Measurements from ENCODE around the gene PRPH. TPM values are rescaled to one million over a fixed set of nuclear protein-coding genes. Genes with fewer than 3 reads are reported as not detected.

Gene PRPH
- total and polyA plus RNA-seq, 9 of the 15 experiments (the other 6 are each of a cell fraction or from before 2014, with no cell fraction given): 0.27 to 1.9 (median 1.3) TPM; not detected in 1

DNA sequence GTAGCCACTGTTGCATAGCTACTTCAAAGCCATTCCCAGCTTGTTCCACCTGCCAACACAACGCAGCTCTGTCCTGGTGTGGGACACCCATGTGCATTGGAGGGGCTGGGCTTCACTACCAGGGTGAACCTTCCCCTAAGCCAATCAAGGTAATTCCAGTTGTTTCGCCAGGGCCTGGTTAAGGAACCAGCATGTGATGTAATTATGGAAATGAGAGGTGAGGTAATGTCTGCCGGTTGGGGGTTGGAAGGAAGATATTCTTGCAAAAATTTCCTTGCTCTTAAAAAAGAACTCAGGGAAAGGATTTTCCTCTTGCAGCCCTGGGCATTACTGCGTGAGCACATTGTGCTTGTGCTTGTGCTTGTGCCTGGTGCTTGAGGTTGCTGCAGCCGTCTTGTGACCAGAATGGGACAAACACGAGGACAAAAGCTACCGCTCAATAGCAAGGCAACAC lies 15.2 kb upstream of the PRPH start (continued):
- TF ChIP-seq MGA (IDR thresholded peaks at IDR 0.05) (peak; percentile 52), SREBF1 (IDR thresholded peaks at IDR 0.05; ENCODE audit: borderline replicate concordance, low read depth, low read length) (no peak), PRMT5 (CRISPR knock-in tag; IDR thresholded peaks at IDR 0.05) (no peak), GATAD2A (IDR thresholded peaks at IDR 0.05) (no peak), ILK (tag; IDR thresholded peaks at IDR 0.05; ENCODE audit: borderline replicate concordance, low read depth) (no peak), YY1 (IDR thresholded peaks at IDR 0.05; ENCODE audit: borderline replicate concordance in 1 of 3, control insufficient read depth in 1 of 3, extremely low read depth in 1 of 3, insufficient read depth in 3 of 3, insufficient read length in 1 of 3, insufficient replicate concordance in 2 of 3, low read depth in 1 of 3, low read length in 2 of 3) (no peak), ATF7 (IDR thresholded peaks at IDR 0.05) (peak; percentile 72), ZNF274 (IDR thresholded peaks at IDR 0.05; ENCODE audit: borderline replicate concordance, low read depth, low read length) (no peak), E2F5 (CRISPR knock-in tag; IDR thresholded peaks at IDR 0.05) (no peak), ELF4 (CRISPR knock-in tag; IDR thresholded peaks at IDR 0.05) (no peak), SRF (CRISPR knock-in tag; IDR thresholded peaks at IDR 0.05) (no peak), PHF20 (IDR thresholded peaks at IDR 0.05; ENCODE audit: partially characterized antibody) (no peak)
- TF ChIP-seq, protein P1, sequence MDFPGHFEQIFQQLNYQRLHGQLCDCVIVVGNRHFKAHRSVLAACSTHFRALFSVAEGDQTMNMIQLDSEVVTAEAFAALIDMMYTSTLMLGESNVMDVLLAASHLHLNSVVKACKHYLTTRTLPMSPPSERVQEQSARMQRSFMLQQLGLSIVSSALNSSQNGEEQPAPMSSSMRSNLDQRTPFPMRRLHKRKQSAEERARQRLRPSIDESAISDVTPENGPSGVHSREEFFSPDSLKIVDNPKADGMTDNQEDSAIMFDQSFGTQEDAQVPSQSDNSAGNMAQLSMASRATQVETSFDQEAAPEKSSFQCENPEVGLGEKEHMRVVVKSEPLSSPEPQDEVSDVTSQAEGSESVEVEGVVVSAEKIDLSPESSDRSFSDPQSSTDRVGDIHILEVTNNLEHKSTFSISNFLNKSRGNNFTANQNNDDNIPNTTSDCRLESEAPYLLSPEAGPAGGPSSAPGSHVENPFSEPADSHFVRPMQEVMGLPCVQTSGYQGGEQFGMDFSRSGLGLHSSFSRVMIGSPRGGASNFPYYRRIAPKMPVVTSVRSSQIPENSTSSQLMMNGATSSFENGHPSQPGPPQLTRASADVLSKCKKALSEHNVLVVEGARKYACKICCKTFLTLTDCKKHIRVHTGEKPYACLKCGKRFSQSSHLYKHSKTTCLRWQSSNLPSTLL (IDR thresholded peaks at IDR 0.05): no peak

Measured in K562 (cell line).